Fibroblast of lung (primary cell): ENCODE measurements around the gene SCGN.

Source experiments
- EZH2 ChIP-seq: IDR thresholded peaks from 2 replicates; pipeline ENCODE4 v1.5.1; 2012; ENCODE audit warnings: low read length, control low read depth, mild to moderate bottlenecking; ENCODE audit errors: missing control alignments
- TF ChIP-seq, protein P1 (sequence below), 2 donors: IDR thresholded peaks in 1 of 2; conservative IDR thresholded peaks in 1 of 2; 1 replicate in 1 of 2; 2 replicates in 1 of 2; pipeline ENCODE4 v1.5.1; 2011 to 2012; ENCODE audit warnings: low read length in 2 of 2, control low read depth in 1 of 2, inconsistent platforms in 1 of 2, low read depth in 1 of 2, mild to moderate bottlenecking in 1 of 2

DNA sequence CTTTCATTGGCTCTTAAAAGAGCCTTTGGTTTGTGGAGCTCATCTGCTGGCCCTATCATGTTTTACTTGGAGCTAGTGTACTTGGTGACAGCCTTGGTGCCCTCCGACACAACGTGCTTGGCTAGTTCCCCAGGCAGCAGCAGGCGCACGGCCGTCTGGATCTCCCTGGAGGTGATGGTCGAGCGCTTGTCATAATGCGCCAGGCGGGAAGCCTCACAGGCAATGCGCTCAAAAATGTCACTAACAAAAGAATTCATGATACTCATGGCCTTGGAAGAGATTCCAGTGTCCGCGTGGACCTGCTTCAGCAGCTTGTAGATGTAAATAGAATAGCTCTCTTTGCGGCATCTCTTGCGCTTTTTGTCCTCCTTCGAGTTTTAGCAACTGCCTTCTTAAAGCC is 79.7 kb downstream of the SCGN start:
- TF ChIP-seq, protein P1, sequence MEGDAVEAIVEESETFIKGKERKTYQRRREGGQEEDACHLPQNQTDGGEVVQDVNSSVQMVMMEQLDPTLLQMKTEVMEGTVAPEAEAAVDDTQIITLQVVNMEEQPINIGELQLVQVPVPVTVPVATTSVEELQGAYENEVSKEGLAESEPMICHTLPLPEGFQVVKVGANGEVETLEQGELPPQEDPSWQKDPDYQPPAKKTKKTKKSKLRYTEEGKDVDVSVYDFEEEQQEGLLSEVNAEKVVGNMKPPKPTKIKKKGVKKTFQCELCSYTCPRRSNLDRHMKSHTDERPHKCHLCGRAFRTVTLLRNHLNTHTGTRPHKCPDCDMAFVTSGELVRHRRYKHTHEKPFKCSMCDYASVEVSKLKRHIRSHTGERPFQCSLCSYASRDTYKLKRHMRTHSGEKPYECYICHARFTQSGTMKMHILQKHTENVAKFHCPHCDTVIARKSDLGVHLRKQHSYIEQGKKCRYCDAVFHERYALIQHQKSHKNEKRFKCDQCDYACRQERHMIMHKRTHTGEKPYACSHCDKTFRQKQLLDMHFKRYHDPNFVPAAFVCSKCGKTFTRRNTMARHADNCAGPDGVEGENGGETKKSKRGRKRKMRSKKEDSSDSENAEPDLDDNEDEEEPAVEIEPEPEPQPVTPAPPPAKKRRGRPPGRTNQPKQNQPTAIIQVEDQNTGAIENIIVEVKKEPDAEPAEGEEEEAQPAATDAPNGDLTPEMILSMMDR (conservative IDR thresholded peaks at IDR 0.05 in 1 of 2, IDR thresholded peaks at IDR 0.05 in 1 of 2; ENCODE audit: low read depth in 1 of 2, low read length in 2 of 2) = no peak
- TF ChIP-seq EZH2 = no peak
